Spleen (tissue), 7 donors: ENCODE data around the gene CCDC171.

Source experiments
- CTCF ChIP-seq, 11 experiments: fragments of 200-600 bp in 7 of 11; fragments of 450-650 bp in 4 of 11; sonication (generic) in 4 of 11; IDR thresholded peaks in 8 of 11; conservative IDR thresholded peaks in 3 of 11; 1 replicate in 7 of 11; 2 replicates in 4 of 11; pipeline versions ENCODE4 v1.4.0 to v1.8.0; 2016 to 2021; ENCODE audit warnings: antibody characterized with exemption in 11 of 11, inconsistent platforms in 4 of 11, mild to moderate bottlenecking in 1 of 11
- POLR2AphosphoS5 ChIP-seq, 3 donors: sonication (generic); formaldehyde crosslinking; IDR thresholded peaks; one replicate each; pipeline ENCODE4 v1.5.1; 2017; ENCODE audit warnings: antibody characterized with exemption in 3 of 3
- donor health status: DM: no; HTN: no; CAD: no; lungs with moderate emphysema.
- donor health status: DM: no; HTN: no; CAD: no.
- donor health status: DM: no; HTN: no; CAD: no.

- no peak for TF ChIP-seq CTCF (IDR thresholded peaks at IDR 0.05 in 8 of 11, conservative IDR thresholded peaks at IDR 0.05 in 3 of 11)
- TF ChIP-seq POLR2AphosphoS5 (IDR thresholded peaks at IDR 0.05) = no peak
Observed at GRCh38 chr9:15942831-15943424, 390.1 kb downstream of the CCDC171 start.
